HG03575 (cell line): ENCODE results near the gene FTCD.
"Not testable (repeated sequence)": the region's sequence is repeated elsewhere in the genome, so short reads cannot be mapped to it uniquely, and the experiment has no call there.

Source experiments
- ATAC-seq: cut with Tn5 transposase; IDR thresholded peaks from one replicate; pipeline ENCODE4 v1.9.1; 2021; ENCODE audit not compliant: unreplicated experiment, insufficient number of reproducible peaks, low FRiP score; ENCODE audit errors: extremely low read depth

Gene FTCD

DNA sequence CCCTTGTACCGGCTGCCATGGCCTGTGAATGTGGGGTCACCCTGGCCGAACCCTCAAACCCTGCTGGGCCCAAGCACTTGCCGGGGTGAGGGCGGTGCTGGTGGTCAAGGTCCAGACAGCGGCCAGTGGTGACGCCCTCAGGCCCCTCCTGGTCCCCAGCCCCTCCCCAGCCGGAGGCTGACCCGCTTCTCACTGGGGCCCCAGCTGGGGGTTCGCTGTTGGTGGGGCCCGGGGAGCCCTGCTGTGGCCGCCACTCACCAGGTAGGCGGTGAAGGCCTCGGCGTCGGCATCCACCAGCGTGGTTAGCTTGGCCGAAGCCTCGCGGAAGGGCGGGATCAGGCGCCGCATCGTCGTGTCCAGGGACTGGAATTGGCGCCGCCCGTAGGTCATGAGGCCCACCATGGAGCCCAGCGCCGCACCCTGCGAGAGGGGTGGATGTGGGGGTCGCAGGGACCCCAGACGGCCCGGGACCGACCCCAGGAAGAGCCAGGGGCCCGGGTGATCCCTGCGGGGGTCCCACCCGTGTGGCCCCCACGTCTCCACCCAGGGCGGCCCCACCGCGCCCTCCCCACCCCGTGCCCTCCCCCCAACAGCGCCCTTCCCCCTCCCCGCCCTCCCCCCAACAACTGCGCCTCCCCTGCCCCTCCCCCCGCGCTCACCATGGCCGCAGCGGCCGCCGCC lies 10.1 kb downstream of the FTCD start:
- no peak for ATAC-seq

GRCh38 chr21:46144464-46145070 lies 10.8 kb downstream of the FTCD start:
- ATAC-seq: no peak

- no peak for ATAC-seq
Measured at GRCh38 chr21:46142582-46143473, 12.6 kb downstream of the FTCD start.

- no peak for ATAC-seq
Measured at GRCh38 chr21:46141767-46142581, 13.4 kb downstream of the FTCD start.

- ATAC-seq: not testable (repeated sequence)
Measured at GRCh38 chr21:46140352-46141003, 14.9 kb downstream of the FTCD start.

DNA sequence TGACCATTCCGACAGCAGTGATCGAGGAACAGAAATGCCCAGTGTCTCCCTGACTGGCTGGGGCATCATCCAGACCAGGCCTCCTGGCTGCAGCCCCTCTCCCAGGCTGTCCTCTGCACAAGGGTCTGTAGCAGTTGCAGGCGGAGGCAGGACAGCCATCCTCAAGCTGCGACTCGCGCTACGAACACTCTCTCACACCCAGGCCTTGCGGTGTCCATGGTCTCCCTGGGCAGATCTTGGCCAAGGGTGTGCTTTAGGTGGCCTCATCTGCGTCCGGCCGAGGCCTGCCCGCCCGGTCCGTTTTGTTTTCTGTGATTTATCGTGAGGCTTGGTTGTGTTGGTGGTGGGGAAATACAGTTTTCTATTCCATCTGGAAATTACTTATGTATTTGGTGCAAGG lies 15.7 kb downstream of the FTCD start:
- no peak for ATAC-seq

DNA sequence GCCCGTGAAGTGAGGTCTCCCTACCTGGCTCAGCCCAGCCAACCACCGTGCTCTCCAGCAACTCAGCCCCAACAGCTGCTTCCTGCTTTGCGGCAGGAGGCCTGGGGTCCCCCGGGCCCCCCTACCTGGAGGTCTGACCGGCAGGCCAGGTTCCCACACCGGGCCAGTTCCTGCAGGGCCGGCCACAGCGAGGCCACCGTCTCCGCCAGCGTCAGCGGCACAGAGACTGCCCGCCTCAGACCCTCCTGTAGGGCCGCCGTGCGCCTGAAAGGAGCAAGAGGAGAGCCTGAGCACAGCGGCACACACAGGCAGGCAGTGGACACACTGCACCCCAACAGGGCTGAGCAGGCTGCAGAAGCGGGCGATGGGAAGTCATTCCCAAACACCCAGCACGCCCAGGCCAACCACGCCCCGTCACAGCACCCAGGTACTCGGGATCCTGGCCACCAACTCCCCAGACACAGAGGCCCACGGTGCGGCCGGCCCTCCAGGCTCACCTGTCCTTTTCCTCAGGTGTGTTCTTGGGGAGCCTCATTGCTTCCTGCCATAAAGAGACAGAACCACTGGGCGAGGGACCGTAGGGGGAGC lies 16.9 kb downstream of the FTCD start:
- ATAC-seq: no peak

DNA sequence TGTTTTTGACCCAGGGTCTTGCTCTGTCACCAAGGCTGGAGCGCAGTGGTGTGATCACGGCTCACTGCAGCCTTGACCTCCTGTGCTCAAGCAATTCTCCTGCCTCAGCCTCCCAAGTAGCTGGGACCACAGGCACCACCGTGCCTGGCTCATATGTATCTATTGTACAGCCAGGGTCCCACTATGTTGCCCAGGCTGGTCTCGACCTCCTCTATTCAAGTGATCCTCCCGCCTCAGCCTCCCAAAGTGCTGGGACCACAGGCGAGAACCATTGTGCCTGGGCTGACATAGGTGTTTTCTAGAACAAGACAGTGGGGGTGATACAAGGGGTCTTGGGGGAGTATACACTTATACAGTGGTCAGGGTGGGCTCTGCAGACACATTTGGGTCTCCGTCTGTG lies 17.5 kb downstream of the FTCD start:
- no peak for ATAC-seq

GRCh38 chr21:46136739-46137349 lies 18.5 kb downstream of the FTCD start:
- ATAC-seq: no peak

GRCh38 chr21:46135782-46136395 lies 19.5 kb downstream of the FTCD start:
- no peak for ATAC-seq

- ATAC-seq: no peak
Measured at GRCh38 chr21:46131838-46132651, 23.3 kb downstream of the FTCD start.

DNA sequence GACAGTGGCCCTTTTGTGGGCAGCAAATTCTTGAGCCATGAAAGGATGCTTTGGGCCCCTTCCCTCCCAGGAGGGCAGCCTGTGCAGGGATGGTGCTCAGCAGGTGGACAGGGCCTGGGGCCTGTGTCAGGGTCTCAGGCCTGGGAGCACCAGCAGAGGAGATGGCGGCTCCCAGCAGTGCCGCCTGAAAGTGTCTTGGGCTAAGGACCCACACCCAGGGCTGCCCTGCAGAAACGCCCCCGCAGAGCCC lies 23.9 kb downstream of the FTCD start:
- ATAC-seq: no peak

- ATAC-seq: no peak
Measured at GRCh38 chr21:46130831-46131587, 24.4 kb downstream of the FTCD start.

DNA sequence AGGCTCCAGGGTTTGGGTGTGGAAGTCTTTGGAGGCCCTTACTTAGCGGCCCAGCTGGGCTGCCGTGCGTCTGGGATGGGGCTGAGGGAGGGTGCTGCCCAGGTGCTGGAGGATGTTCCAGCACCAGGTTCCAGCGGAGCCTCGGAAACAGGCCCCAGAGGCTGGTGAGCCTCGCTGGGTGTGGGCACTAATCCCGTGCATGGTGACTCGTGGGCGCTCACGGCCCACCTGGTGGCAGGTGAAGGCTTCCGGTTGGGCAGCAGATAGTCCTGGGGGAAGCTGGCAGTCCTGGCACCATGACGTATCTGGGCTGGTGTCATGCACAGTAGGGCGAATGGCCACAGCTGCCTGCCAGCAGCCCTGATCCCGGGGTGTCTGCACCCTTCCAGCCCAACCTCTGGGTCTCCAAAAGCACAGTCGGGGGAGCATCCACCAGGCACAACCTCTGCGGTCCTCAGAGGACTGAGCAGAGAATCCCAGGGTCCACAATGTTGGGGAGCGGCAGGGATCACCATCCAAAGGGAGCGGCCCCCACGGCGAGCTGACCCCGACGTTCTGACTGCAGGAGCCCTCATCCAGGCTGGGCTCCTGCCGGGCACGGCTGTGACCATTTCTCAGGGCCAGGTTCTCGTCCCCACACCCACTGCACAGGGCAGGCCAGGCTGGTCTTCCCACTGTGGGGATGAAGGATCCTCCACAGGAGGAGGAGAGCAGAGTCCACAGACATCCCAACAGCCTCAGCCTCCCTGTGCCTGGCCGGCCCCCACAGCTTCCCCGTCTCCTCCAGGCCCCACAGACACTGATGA lies 25.3 kb downstream of the FTCD start:
- ATAC-seq: no peak

GRCh38 chr21:46128933-46129571 lies 26.3 kb downstream of the FTCD start:
- ATAC-seq: no peak
